Cardiac fibroblast (primary cell): ENCODE results near the gene BTBD1.
A peak's percentile ranks its signal among the peaks of the same experiment; 100 is the strongest.

Experiments
- DNase-seq, 2 donors: peaks; one replicate each; pipeline versions ENCODE4 v3.0.0 to v3.0.0-alpha.2; 2010; ENCODE audit warnings: low read depth in 2 of 2
- H3K4me3 ChIP-seq, 2 donors: replicated peaks in 1 of 2; 1 replicate in 1 of 2; 2 replicates in 1 of 2; pipeline ENCODE4 v1.5.1; 2011; ENCODE audit warnings: low read depth in 2 of 2, low read length in 2 of 2, mild to moderate bottlenecking in 2 of 2, moderate library complexity in 1 of 2
- CTCF ChIP-seq: IDR thresholded peaks from one replicate; pipeline ENCODE4 v1.5.1; 2011; ENCODE audit warnings: low read depth, mild to moderate bottlenecking, low read length, inconsistent platforms

BTBD1 gene

GRCh38 chr15:83057696-83058376 is 9.2 kb downstream of the BTBD1 start:
- TF ChIP-seq CTCF = no peak
- H3K4me3 ChIP-seq = no peak overlapping the region
- DNase-seq = peak in 1 of 2 donors; percentile 81

- H3K4me3 ChIP-seq = no peak overlapping the region
- no peak for TF ChIP-seq CTCF
- DNase-seq = no peak
Observed at GRCh38 chr15:83057002-83057401, 10.1 kb downstream of the BTBD1 start.

GRCh38 chr15:83053151-83053550 is 13.9 kb downstream of the BTBD1 start:
- DNase-seq = peak in 1 of 2 donors; percentile 68
- no peak for TF ChIP-seq CTCF

GRCh38 chr15:83046558-83047127 is 20.4 kb downstream of the BTBD1 start:
- peak; percentile 80 to 82 for DNase-seq
- no peak for TF ChIP-seq CTCF
- no peak overlapping the region for H3K4me3 ChIP-seq

More at GRCh38 chr15:83053151-83053550, 13.9 kb downstream of the BTBD1 start:
- no peak overlapping the region for H3K4me3 ChIP-seq

- no peak for DNase-seq
- no peak overlapping the region for H3K4me3 ChIP-seq
- TF ChIP-seq CTCF = no peak
Observed at GRCh38 chr15:83044156-83044555, 22.9 kb downstream of the BTBD1 start.

GRCh38 chr15:83039206-83039605 is 27.8 kb downstream of the BTBD1 start:
- TF ChIP-seq CTCF = no peak
- DNase-seq = no peak
- H3K4me3 ChIP-seq = no peak overlapping the region
